Parathyroid adenoma (tissue), 2 donors: ENCODE data around the gene SNX8.
"Not testable (repeated sequence)": the region's sequence is repeated elsewhere in the genome, so short reads cannot be mapped to it uniquely, and the experiment has no call there.

ENCODE experiments used
- H2AFZ ChIP-seq: fragments of 300-600 bp; sonication (generic); one replicate; pipeline ENCODE4 v1.7.0; 2017; ENCODE audit warnings: antibody characterized with exemption, mild to moderate bottlenecking
- H3K27ac ChIP-seq: fragments of 300-600 bp; sonication (generic); one replicate; pipeline ENCODE4 v1.7.0; 2017
- H3K27me3 ChIP-seq: fragments of 300-600 bp; sonication (generic); one replicate; pipeline ENCODE4 v1.7.0; 2017; ENCODE audit warnings: low read length; ENCODE audit not compliant: control insufficient read depth, insufficient read depth
- H3K36me3 ChIP-seq: fragments of 300-600 bp; sonication (generic); one replicate; pipeline ENCODE4 v1.7.0; 2017; ENCODE audit warnings: low read length; ENCODE audit not compliant: control insufficient read depth, insufficient read depth
- H3K4me1 ChIP-seq: fragments of 300-600 bp; sonication (generic); one replicate; pipeline ENCODE4 v1.7.0; 2017; ENCODE audit warnings: control low read depth
- H3K4me2 ChIP-seq: fragments of 300-600 bp; sonication (generic); one replicate; pipeline ENCODE4 v1.7.0; 2017; ENCODE audit warnings: low read length
- H3K4me3 ChIP-seq: fragments of 300-600 bp; sonication (generic); one replicate; pipeline ENCODE4 v1.7.0; 2017; ENCODE audit warnings: low read depth, low read length
- H3K79me2 ChIP-seq: fragments of 300-600 bp; sonication (generic); one replicate; pipeline ENCODE4 v1.7.0; 2017; ENCODE audit warnings: control low read depth
- H3K9ac ChIP-seq: fragments of 300-600 bp; sonication (generic); one replicate; pipeline ENCODE4 v1.7.0; 2017; ENCODE audit warnings: mild to moderate bottlenecking
- H3K9me3 ChIP-seq: fragments of 300-600 bp; sonication (generic); one replicate; pipeline ENCODE4 v1.7.0; 2017; ENCODE audit warnings: low read length; ENCODE audit not compliant: control insufficient read depth
- TF ChIP-seq, protein P1 (sequence below): fragments of 300-600 bp; sonication (generic); IDR thresholded peaks from one replicate; pipeline ENCODE4 v1.7.0; 2017; ENCODE audit warnings: antibody characterized with exemption, mild to moderate bottlenecking
- donor health status: primary hyperparathyroidism.

SNX8 gene

DNA sequence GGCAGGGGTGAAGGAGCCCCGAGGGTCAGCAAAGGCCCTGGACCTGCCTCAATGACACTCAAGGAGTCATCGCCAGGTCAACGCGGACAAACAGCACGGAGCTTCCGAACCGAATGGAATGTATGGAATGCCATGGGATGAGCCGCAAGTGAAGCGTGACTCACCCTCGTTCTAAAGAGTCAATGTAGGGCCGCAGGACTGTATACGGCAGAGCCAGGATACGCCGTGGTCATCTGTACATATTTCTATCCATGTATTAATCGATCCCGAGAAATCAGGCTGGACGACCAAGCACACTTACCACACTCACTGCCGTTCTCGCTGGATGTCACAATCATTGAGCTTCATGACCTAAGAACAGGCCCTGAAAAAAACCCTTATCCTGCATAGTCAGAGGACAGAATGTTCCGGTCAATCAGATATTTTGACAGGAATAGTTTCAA is 4.3 kb downstream of the SNX8 start:
- TF ChIP-seq, protein P1, sequence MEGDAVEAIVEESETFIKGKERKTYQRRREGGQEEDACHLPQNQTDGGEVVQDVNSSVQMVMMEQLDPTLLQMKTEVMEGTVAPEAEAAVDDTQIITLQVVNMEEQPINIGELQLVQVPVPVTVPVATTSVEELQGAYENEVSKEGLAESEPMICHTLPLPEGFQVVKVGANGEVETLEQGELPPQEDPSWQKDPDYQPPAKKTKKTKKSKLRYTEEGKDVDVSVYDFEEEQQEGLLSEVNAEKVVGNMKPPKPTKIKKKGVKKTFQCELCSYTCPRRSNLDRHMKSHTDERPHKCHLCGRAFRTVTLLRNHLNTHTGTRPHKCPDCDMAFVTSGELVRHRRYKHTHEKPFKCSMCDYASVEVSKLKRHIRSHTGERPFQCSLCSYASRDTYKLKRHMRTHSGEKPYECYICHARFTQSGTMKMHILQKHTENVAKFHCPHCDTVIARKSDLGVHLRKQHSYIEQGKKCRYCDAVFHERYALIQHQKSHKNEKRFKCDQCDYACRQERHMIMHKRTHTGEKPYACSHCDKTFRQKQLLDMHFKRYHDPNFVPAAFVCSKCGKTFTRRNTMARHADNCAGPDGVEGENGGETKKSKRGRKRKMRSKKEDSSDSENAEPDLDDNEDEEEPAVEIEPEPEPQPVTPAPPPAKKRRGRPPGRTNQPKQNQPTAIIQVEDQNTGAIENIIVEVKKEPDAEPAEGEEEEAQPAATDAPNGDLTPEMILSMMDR: no peak
- H3K79me2 ChIP-seq: no peaks in the 10 kb centered on the region
- no peaks in the 10 kb centered on the region for H3K27me3 ChIP-seq
- no peak overlapping the region for H3K9ac ChIP-seq
- H3K36me3 ChIP-seq: no peaks in the 10 kb centered on the region
- H3K4me2 ChIP-seq: no peak overlapping the region
- H3K9me3 ChIP-seq: no peaks in the 10 kb centered on the region
- H2AFZ ChIP-seq: no peak overlapping the region
- H3K4me3 ChIP-seq: no peak overlapping the region
- H3K27ac ChIP-seq: no peak overlapping the region
- no peaks in the 10 kb centered on the region for H3K4me1 ChIP-seq

DNA sequence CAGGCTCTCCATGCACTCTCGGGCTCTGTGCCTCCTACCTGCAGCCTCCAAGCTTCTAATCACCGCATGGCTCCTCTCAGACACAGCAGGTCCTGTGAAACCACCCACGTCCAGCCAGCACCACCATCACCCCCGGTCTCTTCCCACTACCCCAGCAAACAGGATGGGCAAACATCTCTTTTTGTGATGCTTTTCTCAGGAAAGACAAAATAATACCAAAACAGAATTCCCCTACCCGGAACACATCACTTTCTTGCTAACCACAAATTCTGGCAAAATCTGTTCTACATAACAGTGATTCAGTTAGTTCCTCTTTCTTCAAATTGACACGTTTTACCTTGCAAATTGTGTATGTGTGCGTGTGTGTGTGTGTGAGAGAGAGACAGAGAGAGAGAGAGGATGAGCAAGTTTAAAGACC is 6.5 kb downstream of the SNX8 start:
- H3K27ac ChIP-seq: no peak overlapping the region
- no peaks in the 10 kb centered on the region for H3K79me2 ChIP-seq
- H3K4me2 ChIP-seq: no peak overlapping the region
- H3K9me3 ChIP-seq: no peaks in the 10 kb centered on the region
- H3K9ac ChIP-seq: no peak overlapping the region
- no peak overlapping the region for H2AFZ ChIP-seq
- TF ChIP-seq, protein P1: no peak
- no peaks in the 10 kb centered on the region for H3K27me3 ChIP-seq
- H3K36me3 ChIP-seq: no peaks in the 10 kb centered on the region
- H3K4me1 ChIP-seq: no peaks in the 10 kb centered on the region
- no peak overlapping the region for H3K4me3 ChIP-seq

DNA sequence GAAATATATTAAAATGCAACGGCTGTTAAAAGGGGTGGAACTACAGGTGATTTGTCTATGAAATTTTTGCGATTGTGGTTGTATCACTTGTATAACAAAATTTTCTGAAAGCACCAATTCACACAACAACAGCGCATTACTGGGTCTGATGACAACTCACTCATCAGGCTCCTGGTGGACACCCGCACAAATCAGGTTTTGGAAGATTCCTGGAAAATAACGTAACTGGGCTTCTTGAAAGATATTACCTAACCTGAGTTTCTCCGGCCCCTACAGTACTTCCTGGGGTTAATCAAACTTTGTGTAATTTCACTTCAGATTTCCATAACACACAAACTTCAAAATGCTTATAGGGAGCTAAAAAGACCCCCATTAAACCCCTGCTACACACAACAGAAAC is 7.6 kb downstream of the SNX8 start:
- no peaks in the 10 kb centered on the region for H3K4me1 ChIP-seq
- no peak overlapping the region for H3K9ac ChIP-seq
- no peaks in the 10 kb centered on the region for H3K27me3 ChIP-seq
- H3K36me3 ChIP-seq: no peaks in the 10 kb centered on the region
- H3K79me2 ChIP-seq: no peaks in the 10 kb centered on the region
- H2AFZ ChIP-seq: no peak overlapping the region
- TF ChIP-seq, protein P1: no peak
- no peak overlapping the region for H3K4me3 ChIP-seq
- H3K27ac ChIP-seq: no peak overlapping the region
- no peaks in the 10 kb centered on the region for H3K9me3 ChIP-seq
- H3K4me2 ChIP-seq: no peak overlapping the region

DNA sequence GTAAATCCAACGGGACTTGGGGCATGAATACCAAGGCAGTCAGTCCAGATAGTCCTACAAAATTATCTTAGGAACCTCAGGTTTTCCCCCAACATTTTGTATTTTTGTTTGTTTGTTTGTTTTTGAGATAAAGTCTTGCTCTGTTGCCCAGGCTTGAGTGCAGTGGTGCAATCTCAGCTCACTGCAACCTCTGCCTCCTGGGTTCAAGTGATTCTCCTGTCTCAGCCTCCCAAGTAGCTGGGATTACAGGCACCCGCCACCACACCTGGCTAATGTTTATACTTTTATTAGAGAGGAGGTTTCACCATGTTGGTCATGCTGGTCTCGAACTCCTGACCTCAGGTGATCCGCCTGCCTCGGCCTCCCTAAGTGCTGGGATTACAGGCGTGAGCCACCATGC is 9.0 kb downstream of the SNX8 start:
- not testable (repeated sequence) for H3K4me2 ChIP-seq, H3K4me1 ChIP-seq, H3K9ac ChIP-seq, H3K79me2 ChIP-seq, H3K27me3 ChIP-seq, H3K4me3 ChIP-seq, H3K27ac ChIP-seq, H3K9me3 ChIP-seq, H2AFZ ChIP-seq, H3K36me3 ChIP-seq

DNA sequence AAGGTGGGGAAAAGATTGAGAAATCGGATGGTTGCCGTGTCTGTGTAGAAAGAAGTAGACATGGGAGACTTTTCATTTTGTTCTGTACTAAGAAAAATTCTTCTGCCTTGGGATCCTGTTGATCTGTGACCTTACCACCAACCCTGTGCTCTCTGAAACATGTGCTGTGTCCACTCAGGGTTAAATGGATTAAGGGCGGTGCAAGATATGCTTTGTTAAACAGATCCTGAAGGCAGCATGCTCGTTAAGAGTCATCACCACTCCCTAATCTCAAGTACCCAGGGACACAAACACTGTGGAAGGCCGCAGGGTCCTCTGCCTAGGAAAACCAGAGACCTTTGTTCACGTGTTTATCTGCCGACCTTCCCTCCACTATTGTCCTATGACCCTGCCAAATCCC is 10.7 kb downstream of the SNX8 start:
- not testable (repeated sequence) for H3K9ac ChIP-seq, H3K9me3 ChIP-seq, H3K4me2 ChIP-seq, H3K79me2 ChIP-seq, H3K36me3 ChIP-seq, H3K27me3 ChIP-seq, H3K4me1 ChIP-seq, H3K4me3 ChIP-seq, H2AFZ ChIP-seq, H3K27ac ChIP-seq

DNA sequence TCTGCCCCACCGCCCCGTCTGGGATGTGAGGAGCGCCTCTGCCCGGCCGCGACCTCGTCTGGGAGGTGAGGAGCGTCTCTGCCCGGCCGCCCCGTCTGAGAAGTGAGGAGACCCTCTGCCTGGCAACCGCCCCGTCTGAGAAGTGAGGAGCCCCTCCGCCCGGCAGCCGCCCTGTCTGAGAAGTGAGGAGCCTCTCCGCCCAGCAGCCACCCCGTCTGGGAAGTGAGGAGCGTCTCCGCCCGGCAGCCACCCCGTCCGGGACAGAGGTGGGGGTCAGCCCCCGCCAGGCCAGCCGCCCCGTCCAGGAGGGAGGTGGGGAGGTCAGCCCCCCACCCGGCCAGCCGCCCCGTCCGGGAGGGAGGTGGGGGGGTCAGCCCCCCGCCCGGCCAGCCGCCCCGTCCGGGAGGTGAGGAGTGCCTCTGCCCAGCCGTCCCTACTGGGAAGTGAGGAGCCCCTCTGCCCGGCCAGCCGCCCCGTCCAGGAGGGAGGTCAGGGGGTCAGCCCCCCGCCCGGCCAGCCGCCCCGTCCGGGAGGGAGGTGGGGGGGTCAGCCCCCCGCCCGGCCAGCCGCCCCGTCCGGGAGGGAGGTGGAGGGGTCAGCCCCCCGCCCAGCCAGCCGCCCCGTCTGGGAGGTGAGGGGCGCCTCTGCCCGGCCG is 11.4 kb downstream of the SNX8 start:
- not testable (repeated sequence) for H3K79me2 ChIP-seq

More for the DNA sequence above, 11.4 kb downstream of the SNX8 start:
- H2AFZ ChIP-seq, H3K27ac ChIP-seq, H3K4me1 ChIP-seq, H3K9me3 ChIP-seq, H3K4me3 ChIP-seq, H3K27me3 ChIP-seq, H3K4me2 ChIP-seq, H3K9ac ChIP-seq, H3K36me3 ChIP-seq: not testable (repeated sequence)
